ENCODE results near the gene CDK7.
"Not testable (repeated sequence)": the region's sequence is repeated elsewhere in the genome, so short reads cannot be mapped to it uniquely, and the experiment has no call there.

The CDK7 gene

GRCh38 chr5:69238760-69239251 lies 4.1 kb downstream of the CDK7 start:
- no peak for DNase-seq

- no peak for DNase-seq
Observed at GRCh38 chr5:69242215-69242927, 7.7 kb downstream of the CDK7 start.

- no peak for DNase-seq
Observed at GRCh38 chr5:69245031-69245430, 10.3 kb downstream of the CDK7 start.

GRCh38 chr5:69248019-69248418 lies 13.3 kb downstream of the CDK7 start:
- DNase-seq = no peak

- DNase-seq = no peak
Observed at GRCh38 chr5:69250593-69250992, 15.9 kb downstream of the CDK7 start.

GRCh38 chr5:69252437-69252836 lies 17.8 kb downstream of the CDK7 start:
- no peak for DNase-seq

GRCh38 chr5:69255940-69256339 lies 21.3 kb downstream of the CDK7 start:
- DNase-seq = not testable (repeated sequence)

- DNase-seq = no peak
Observed at GRCh38 chr5:69257577-69257976, 22.9 kb downstream of the CDK7 start.

GRCh38 chr5:69261034-69261433 lies 26.3 kb downstream of the CDK7 start:
- DNase-seq = no peak

- DNase-seq = peak; percentile 4
Observed at GRCh38 chr5:69265931-69266330, 31.2 kb downstream of the CDK7 start.

- DNase-seq = no peak
Observed at GRCh38 chr5:69268899-69269298, 34.2 kb downstream of the CDK7 start.

- no peak for DNase-seq
Observed at GRCh38 chr5:69270840-69271239, 36.2 kb downstream of the CDK7 start.

GRCh38 chr5:69271376-69271775 lies 36.7 kb downstream of the CDK7 start:
- no peak for DNase-seq

- no peak for DNase-seq
Observed at GRCh38 chr5:69275563-69275962, 40.9 kb downstream of the CDK7 start.

- DNase-seq = no peak
Observed at GRCh38 chr5:69276422-69277174, 41.9 kb downstream of the CDK7 start.

GRCh38 chr5:69279517-69279916 lies 44.8 kb downstream of the CDK7 start:
- no peak for DNase-seq

GRCh38 chr5:69281114-69281513 lies 46.4 kb downstream of the CDK7 start:
- no peak for DNase-seq

GRCh38 chr5:69284203-69284602 lies 49.5 kb downstream of the CDK7 start:
- DNase-seq = no peak

GRCh38 chr5:69285448-69286116 lies 50.9 kb downstream of the CDK7 start:
- no peak for DNase-seq

- no peak for DNase-seq
Observed at GRCh38 chr5:69288069-69288468, 53.4 kb downstream of the CDK7 start.

- no peak for DNase-seq
Observed at GRCh38 chr5:69288688-69289087, 54.0 kb downstream of the CDK7 start.

- DNase-seq = no peak
Observed at GRCh38 chr5:69292306-69292705, 57.6 kb downstream of the CDK7 start.

GRCh38 chr5:69293882-69294281 lies 59.2 kb downstream of the CDK7 start:
- DNase-seq = no peak
